ENCODE results near the gene CYP2J2.
"Not testable (repeated sequence)": the region's sequence is repeated elsewhere in the genome, so short reads cannot be mapped to it uniquely, and the experiment has no call there.

The CYP2J2 gene, protein sequence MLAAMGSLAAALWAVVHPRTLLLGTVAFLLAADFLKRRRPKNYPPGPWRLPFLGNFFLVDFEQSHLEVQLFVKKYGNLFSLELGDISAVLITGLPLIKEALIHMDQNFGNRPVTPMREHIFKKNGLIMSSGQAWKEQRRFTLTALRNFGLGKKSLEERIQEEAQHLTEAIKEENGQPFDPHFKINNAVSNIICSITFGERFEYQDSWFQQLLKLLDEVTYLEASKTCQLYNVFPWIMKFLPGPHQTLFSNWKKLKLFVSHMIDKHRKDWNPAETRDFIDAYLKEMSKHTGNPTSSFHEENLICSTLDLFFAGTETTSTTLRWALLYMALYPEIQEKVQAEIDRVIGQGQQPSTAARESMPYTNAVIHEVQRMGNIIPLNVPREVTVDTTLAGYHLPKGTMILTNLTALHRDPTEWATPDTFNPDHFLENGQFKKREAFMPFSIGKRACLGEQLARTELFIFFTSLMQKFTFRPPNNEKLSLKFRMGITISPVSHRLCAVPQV

DNA sequence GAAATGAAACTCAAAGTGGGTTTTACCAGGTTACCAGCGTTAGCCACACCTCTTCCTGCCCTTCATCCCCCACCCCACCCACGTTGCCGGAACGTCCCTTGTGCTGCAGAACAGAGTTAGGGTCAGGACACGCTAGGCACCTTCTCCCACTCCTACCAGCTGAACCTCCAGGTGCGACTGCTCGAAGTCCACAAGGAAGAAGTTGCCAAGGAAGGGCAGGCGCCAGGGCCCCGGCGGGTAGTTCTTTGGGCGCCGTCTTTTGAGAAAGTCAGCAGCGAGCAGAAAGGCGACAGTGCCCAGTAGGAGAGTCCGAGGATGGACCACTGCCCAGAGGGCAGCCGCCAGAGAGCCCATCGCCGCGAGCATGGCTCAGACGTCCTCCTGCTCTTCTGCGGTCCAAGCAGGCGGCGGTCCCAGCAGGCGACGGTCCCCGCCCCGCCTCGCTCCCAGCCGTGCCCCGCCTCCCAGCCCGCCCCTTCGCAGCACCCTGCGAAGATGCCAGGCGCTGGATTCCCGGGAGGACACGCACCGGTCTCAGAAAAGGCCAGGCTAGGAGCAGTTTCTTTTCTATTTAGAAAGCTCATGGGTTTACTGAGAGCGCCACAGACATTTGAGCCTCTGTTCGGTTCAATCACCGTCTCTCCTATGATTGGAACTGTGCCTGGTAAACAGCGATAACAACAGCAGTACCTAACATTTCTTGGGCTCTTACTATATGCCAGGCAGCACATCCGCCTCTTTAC, at the start of gene CYP2J2:
Gene CYP2J2, minus strand, starts transcription at position 393 of the 743 bp plus-strand sequence. Its CDS starts 27 bp downstream, at position 366.
- peak; percentile 5 to 9 for DNase-seq

DNA sequence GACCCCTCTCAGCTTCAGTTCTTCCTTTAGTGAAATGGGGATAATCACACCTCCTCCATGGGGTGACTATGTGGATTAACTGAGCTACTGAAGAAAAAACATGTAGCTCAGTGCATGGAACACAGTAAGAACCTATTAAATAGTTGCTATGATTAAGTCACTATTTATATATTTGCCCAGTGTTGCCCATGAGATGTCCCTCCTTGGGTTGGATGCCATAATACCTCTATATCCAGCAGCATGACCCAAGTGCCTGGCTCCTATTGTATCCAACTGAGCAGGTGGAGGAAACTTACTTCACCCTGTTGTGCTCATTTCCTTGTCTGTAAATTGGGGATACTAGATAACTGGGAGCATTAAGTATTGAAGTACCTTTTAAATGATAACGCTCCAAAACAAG, 47.1 kb upstream of the CYP2J2 start:
- DNase-seq: no peak

DNA sequence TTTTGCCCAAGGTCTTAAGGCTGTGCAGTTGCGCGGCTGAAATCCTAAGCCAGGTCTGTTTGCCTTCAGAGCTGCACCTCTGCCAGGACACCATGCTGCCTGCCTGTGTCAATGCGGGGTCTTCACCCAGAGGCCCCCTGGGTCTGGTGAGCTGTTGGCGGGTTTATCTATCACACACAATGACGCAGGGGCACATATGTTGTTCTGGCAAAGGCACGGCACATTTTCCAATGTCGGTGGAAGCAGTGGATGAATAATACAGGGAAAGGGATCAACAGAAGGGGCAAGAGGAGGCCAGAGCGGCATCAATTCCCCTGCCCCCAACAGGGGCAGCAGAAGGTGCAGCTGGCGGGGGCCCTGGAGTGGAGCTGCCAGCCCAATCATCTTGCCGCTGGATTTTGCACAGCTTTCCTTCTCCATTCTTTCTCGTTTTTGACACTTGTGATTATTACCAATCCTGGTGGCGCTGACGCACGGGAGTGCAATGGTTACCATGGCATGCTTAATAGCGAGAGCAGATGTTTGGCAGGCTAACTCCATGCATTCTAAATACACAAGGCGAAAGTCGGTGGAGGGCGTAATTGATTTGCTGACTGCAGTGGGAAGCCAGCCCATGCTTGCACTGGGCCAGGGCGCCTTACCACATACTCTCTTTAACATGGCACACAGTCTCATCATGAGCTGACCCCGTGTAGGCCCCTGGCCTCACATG, 45.8 kb upstream of the CYP2J2 start:
- no peak for DNase-seq

DNA sequence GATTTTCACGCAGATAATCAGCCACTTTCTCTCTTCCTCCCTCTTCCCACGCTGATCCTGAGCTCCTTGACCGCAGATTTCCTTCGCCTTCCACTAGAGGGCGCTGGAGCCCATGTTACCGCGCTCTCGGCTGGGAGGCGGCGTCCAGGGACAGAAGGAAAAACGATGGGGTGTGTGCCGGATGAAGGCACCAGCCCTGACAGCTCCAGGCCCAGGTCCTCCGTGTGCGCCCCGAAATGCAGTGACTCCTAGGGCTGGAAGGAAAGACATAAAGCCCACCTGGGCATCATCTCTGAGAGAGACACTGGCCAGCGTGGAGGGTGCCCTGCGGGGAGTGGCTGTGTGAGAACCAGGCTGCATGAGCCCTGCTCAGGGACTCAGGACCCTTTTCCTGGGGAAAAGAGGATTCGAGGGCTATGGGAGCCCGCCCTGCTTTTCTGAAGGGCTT, 44.9 kb upstream of the CYP2J2 start:
- peak; percentile 50 to 78 for DNase-seq

DNA sequence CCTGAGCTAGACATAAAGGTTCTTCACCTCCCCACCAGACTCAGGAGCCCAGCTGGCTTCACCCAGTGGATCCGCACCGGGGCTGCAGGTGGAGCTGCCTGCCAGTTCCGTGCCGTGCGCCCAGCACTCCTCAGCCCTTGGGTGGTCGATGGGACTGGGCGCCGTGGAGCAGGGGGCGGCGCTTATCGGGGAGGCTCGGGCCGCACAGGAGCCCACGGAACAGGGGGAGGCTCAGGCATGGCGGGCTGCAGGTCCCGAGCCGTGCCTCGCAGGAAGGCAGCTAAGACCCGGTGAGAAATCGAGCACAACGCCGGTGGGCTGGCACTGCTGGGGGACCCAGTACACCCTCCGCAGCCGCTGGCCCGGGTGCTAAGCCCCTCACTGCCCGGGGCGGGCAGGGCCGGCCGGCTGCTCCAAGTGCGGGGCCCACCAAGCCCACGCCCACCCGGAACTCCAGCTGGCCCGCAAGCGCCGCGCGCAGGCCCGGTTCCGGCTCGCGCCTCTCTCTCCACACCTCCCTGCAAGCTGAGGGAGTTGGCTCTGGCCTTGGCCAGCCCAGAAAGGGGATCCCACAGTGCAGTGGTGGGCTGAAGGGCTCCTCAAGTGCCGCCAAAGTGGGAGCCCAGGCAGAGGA, 43.1 kb upstream of the CYP2J2 start:
- DNase-seq: not testable (repeated sequence)

DNA sequence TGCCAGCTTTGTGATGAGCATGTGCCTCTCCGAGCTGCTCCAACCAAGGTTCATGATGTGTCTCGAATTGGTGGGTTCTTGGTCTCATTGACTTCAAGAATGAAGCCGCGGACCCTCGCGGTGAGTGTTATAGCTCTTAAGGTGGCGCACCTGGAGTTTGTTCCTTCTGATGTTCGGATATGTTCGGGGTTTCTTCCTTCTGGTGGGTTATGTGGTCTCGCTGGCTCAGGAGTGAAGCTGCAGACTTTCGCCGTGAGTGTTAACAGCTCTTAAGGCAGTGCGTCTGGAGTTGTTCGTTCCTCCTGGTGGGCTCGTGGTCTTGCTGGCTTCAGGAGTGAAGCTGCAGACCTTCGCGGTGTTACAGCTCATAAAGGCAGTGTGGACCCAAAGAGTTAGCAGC, 42.2 kb upstream of the CYP2J2 start:
- not testable (repeated sequence) for DNase-seq

DNA sequence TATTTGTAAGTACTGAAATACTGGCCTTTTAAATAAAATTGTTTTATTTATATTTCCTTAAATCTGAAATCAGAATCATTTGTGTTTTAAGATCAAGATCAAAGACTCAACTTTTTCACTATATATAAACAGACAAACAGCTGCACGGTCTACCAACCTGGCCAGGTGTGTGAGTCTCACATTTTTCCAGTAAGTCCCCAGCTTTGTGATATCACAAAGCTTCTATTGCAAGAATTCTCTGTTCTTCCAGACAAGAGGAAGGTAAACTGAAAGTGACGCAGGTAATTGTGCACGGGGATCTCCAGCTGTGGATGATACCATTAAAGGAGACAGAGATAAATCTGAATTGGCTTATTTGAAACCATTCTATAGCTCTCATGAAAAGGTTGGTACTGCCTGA, 41.2 kb upstream of the CYP2J2 start:
- no peak for DNase-seq

DNA sequence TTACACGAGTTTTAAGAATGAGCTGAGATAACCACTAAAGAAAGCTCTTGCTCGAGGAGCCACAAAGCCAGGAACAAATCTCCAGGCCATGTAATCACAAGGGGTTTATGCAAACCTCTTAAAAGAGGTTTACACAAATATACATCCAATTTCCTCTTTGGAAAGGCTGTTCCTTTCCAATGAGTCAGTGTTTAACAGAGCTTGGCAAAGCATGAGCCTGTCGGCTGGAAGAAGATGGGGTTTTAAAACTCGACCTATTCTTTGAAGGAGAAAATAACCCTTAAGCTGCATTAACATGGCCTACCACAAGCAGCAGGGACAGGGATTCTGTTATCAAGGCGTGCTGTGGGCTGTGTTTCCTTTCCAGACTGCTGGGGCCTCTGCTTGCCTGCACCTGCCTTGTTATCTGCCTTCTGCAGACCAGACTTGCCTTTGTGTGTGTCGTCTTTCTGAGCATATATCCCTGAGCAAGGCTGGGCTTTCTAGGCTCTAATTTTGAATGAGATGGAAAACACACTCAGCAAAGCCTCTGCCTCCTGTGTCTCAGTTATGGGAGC, 40.6 kb upstream of the CYP2J2 start:
- DNase-seq: no peak

DNA sequence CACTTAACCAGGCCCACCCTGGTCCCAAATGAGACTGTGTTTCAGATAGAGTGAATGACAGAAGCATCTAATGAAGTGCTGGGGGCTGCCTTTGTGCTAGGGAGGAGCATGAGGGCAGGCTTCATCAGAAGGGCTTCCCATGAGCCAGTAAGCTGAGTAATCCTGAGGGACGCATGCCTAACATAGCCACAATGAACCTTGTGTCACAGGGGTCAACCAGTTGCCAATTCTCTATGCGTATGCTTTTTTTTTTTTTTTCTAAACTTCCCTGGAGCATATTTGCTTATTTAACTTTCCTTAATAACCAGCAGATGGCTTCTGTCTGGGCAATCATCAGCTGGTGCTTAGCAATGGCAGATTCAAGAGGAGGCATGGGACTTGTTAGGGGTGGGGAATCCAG, 25.5 kb upstream of the CYP2J2 start:
- DNase-seq: no peak

DNA sequence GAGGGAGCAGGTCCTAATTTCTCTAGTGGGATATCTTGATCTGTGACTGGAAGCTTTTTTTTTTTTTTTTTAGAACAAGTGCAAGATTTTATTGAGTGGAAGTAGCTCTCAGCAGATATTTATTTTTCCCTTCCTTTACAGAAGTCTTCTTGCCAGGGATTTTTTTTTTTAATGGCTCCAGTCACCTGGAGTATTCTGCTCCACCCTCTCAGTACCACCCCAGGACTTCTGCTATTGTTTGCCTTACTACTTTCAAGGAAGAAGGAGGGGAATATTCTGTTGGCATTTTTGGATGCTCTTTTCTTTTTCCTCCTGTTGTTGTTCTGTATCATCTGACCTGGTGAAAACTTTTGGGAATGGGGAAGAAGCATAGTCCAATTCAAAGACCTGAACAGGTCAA, 23.1 kb upstream of the CYP2J2 start:
- no peak for DNase-seq

DNA sequence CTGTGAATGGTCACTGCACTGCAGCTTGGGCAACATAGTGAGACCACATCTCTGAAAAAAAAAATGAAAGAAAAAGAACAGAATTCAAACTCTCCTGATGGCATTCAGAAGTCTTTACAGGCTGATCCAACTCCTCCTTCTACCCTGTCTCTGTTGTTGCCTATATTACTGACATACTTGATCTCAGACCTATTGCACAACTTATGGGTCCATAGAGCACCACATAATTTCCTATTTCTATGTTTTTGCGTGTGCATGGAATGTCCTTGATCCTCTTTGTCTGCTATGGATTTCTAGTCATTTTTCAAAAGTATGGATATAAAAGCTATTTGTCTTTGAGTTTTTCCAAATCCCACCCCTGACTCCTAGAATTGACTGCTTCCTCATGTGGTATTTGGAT, 22.4 kb upstream of the CYP2J2 start:
- no peak for DNase-seq

DNA sequence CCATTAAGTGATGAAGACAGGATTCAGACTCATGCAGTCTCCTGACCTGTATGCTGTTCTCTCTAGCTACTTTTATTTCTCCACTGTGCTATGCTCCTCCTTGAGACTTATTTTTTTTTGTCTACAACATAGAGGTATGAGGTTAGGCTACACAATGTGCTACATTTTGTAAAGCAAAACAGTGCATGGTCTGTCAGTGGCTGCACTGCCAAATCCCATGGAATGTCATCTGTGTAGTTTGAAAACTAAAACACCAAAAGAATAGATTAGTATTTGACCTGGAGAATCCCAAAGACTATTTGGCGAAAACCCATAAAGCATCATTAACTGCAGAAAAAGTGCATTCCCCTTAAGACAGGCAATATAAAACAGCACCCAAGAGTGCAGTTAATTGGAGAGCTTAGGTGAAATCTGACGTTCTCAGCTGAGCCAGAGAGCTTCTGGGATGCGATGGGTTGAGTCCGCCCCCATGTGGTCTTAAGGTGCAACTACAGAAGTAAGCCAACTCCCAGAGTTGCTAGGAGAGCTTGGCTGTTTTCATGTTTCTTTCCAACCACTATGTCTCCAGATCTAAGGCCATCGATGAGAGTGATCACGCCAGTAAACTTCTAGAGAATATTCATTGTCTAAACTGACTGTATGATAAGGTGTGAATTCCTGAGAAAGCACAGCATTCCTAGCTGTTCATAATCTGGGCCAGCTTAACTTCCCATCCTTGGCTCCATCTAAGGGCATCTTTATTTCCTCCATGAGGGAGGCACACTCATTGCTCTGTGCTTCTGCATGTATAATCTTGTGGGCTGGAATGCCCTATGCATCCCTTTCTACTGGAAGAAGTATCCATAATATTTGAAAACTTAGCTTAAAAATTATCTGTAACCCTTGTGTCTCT, 20.7 kb upstream of the CYP2J2 start:
- peak; percentile 32 to 71 for DNase-seq

DNA sequence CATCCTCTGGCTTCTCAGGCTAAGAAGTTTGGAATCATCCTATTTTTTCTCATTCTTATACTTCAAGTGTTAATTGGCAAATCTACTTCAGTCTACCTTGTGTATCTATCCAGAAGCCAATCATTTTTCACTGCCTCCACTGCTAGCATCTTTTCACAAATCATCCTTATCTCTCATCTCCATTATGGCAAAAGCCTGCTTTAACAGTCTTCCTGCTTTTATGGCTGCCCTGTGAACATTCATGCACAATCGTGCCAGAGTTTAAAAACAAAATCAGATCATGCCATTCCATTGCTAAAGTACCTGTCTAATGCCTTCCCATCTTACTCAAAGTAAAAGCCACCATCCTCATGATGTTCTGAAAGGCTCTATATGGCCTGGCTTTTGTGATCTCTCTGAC, 19.2 kb upstream of the CYP2J2 start:
- DNase-seq: no peak

DNA sequence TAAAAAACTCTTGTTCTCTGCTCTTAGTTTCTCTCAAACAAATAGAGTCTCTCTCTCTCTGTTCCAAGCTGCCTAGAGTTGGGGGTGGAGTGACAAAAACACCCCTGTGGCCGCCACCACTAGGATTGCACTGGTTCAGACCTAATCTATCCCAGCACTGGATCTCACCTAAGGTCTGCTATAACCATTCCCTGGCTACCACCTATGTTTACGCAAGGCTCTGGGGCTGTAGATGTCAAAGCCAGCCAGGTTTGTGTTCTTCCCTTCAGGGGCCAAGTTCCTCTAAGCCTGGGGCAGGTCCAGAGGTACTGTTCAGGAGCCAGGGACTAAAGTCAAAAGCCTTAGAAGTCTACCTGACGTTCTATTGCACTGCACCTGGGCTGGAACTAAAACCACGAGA, 12.8 kb upstream of the CYP2J2 start:
- no peak for DNase-seq

DNA sequence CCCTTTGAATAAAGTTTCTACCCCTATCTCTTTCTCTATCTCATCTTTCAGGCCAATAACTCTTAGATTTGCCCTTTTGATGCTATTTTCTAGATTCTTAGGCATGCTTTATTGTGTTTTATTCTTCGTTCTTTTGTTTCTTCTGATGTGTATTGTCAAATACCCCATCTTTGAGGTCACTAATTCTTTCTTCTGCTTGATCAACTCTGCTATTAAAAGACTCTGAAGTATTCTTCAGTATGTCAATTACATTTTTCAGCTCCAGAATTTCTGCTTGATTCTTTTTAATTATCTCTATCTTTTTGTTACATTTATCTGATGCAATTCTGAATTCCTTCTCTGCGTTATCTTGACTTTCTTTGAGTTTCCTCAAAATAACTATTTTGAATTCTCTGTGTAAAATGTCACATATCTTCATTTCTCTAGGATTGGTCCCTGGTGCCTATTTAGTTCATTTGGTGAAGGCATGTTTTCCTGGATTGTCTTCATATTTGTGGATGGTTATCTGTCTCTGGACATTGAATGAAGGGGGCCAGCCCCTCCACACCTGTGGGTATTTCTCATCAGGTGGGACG, 11.2 kb upstream of the CYP2J2 start:
- DNase-seq: no peak

DNA sequence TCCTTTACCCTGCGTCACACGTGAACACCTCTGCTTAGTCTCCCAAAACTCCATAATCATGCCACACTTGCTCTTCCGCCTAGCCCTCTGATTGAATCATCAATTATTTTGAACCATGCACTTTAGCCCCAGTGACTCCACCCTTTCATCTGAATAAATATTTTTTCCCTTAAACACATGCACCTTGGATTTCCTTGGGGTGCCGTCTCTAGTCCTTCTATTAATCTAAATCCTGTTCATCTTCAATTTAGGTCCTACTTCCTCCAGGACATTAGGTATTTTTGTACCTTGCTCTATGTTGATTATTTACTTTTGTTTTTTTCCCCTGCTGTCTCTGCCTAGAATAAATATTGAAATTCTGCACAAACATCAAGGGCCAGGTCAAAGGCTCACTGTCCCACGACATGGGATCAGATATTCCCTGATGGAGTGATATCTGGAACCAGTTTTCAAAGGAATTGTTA, 9.8 kb upstream of the CYP2J2 start:
- DNase-seq: no peak

DNA sequence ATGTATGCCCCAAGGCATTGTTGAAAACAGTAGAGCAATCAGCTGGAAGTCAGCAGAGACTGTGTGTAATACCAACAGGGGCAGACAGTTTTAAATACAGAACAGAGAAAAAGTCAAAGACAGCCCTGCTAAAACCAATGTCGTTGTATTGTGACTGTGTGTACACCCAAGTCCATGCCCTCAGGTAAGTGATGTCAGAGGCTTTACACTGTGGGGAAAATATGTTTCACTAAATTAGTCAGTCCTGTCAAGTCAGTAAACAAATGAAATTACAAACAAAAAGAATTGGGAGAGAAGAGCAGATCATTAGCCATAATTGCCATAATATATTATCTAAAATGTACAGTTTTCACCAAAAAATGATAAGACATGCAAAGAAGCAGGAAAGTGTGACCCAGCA, 2.4 kb upstream of the CYP2J2 start:
- no peak for DNase-seq

DNA sequence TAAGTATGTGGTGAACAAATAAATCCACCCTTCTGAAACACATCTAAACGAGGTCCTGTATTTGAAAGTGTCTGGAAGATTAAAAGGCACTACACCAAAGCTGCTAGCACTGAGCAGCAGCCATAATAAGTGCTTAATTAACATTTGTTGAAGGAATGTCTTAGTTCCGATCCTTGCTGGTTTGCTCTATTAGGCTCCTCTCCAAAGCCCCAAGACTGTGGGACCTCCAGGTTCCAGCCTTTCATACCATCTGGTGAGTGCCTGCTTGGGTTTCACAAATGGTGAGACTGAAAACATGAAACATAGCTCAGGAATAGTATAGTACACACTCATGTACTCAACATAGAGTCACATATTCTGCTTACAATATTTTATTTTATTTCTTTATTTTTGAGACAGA, 640 bp upstream of the CYP2J2 start:
- no peak for DNase-seq

DNA sequence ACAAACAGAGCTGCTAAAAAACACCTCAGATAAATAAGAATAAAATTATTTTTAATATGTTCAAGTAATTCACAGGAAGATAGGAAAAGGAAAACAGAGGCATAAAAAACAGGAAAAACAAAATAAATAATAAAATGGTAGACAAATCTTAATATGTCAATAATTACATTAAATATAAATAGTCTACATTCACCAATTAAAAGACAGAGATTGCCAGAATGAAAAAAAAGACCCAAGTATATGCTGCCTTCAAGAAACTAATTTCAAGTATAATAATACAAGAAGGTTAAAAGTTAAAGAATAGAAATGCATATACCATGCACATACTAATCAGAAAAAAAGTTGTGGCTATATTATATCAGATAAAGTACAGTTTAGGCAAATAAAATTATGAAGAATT, 1.9 kb downstream of the CYP2J2 start:
- DNase-seq: no peak

DNA sequence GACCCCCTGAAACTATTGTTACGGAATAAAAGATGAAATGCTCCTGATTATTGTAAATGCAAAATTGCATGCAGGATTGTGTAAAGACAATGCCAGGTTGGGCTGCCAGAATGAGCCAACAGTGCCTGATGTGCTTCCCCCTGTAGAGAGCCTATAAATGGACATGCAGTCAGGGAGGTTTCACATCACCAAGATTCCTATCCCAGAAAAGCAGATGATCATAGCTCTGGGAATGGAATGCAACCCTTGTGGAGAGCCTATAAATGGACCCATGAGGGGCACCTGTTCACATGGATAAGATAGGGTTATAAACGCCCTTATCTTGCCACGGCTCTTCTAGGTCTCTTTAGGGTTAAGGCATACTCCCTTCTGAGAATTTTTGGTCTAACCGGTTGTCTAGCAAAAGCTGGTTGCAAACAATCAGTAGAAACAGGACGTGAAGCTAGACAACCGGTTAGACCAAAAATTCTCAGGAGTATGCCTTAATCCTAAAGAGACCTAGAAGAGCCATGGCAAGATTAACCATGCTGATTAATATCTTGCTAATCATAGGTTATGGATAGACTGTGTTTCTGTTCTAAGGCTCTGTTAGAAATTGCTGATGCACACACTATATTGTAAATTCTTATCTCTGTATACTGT, 5.2 kb downstream of the CYP2J2 start:
- not testable (repeated sequence) for DNase-seq
